Activated T-cell treated with anti-CD3 and anti-CD28 coated beads, Interleukin-2, amount 50 U/mL, for 24 hours (primary cell): ENCODE data around the gene INHA.

Experiments
- DNase-seq: peaks from one replicate; pipeline ENCODE4 v3.0.0-alpha.2; 2020
- H3K27ac Mint-ChIP-seq: 2 replicates; pipeline ENCODE4 v1.8.0; 2020; ENCODE audit warnings: mild to moderate bottlenecking, mixed read lengths
- H3K27me3 Mint-ChIP-seq: 2 replicates; pipeline ENCODE4 v1.8.0; 2020; ENCODE audit warnings: mixed read lengths
- H3K36me3 Mint-ChIP-seq: 2 replicates; pipeline ENCODE4 v1.8.0; 2020; ENCODE audit warnings: low read depth, mixed read lengths
- H3K4me1 Mint-ChIP-seq: 2 replicates; pipeline ENCODE4 v1.8.0; 2020; ENCODE audit warnings: low read depth, mixed read lengths
- H3K4me3 Mint-ChIP-seq: 2 replicates; pipeline ENCODE4 v1.8.0; 2020; ENCODE audit warnings: mild to moderate bottlenecking, moderate library complexity, mixed read lengths
- H3K9me3 Mint-ChIP-seq: 2 replicates; pipeline ENCODE4 v1.8.0; 2020; ENCODE audit warnings: mixed read lengths

Gene INHA

DNA sequence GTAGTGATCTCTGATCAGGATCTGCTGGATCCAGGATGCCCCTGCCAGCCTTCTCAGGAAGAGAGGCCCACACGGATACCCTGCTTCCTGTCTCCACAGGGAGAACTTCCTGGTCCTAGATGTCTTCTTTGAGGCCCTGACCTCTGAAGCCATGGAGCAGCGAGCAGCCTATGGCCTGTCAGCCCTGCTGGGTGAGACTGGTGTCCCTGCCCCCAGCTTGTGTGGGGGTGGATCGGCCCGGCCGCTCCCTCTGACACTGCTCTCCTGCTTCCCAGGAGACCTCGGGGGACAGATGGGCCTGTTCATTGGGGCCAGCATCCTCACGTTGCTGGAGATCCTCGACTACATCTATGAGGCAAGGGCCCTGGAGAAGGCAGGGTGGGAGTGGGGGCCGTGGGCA is 35.1 kb upstream of the INHA start:
- Mint-ChIP-seq H3K4me3 (no peak overlapping the region), H3K27me3 (peaks cover 14% of the 10 kb centered on the region), H3K4me1 (peaks cover 10% of the 10 kb centered on the region), H3K36me3 (peaks cover 32% of the 10 kb centered on the region), H3K27ac (no peak overlapping the region), H3K9me3 (no peaks in the 10 kb centered on the region)
- no peak for DNase-seq

DNA sequence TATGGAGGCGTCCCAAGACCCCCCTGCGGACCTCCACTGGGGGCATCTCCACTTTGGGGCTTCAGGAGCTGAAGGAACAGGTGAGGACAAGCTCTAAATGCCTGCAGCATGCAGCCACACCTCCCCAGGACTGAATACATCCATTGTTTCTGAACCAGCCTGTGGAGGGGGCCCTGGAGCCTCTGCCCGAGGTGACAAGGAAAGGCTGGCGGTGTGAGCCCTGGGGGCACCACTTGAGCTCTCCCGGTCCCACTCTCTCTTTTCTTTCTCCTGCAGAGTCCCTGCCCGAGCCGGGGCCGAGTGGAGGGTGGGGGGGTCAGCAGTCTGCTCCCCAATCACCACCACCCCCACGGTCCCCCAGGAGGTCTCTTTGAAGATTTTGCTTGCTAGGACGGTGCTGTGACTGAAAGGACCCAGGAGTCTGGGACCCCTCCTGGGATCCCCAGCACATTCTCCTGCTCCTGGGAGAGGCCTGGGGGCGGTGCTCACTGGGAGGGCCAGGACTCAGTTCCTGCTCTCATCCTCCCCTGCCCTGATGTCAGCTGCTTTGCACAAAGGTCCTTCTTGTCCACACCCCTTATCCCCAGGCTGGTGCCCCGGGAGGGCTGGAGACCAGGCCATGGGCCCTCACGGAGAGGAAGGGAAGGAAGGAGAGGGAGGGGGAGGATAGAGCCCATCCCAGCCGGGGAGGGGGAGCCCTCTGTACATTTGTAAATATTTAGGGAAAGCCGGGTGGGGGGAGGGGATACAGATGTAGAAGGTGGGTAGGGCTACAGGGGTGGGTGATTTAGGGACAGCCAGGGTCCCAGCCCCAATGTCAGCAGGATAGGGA is 34.2 kb upstream of the INHA start:
- peaks cover 35% of the 10 kb centered on the region for H3K36me3 Mint-ChIP-seq
- H3K4me3 Mint-ChIP-seq, result no peak overlapping the region
- DNase-seq, result no peak
- no peak overlapping the region for H3K27ac Mint-ChIP-seq
- H3K27me3 Mint-ChIP-seq, result peaks cover 7% of the 10 kb centered on the region
- no peaks in the 10 kb centered on the region for H3K9me3 Mint-ChIP-seq
- peaks cover 19% of the 10 kb centered on the region for H3K4me1 Mint-ChIP-seq

DNA sequence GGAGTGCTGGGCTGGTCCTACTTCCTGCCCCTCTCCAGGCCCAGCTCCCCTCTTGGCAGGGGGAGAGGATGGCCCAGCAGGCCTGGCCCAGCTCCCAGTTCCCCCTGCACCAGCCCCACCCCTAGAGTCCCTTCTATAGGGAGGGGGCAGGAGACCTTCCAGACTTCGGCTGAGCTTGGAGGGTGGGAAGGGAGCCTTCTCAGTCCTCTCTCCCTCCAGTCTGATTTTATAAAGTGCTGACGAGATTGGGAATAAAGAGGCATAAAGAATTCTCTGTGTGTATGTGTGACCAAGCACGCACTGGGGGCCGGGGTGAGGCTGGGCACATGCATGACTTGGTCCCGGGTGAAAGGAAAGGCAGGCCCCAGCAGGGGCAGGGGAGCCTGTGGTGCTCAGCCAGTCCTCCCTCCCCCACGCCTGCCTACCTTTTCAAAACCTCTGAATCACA is 33.6 kb upstream of the INHA start:
- DNase-seq, result no peak
- no peak overlapping the region for H3K4me3 Mint-ChIP-seq
- no peaks in the 10 kb centered on the region for H3K9me3 Mint-ChIP-seq
- H3K27me3 Mint-ChIP-seq, result peaks cover 4% of the 10 kb centered on the region
- H3K27ac Mint-ChIP-seq, result no peak overlapping the region
- peaks cover 35% of the 10 kb centered on the region for H3K36me3 Mint-ChIP-seq
- H3K4me1 Mint-ChIP-seq, result peaks cover 19% of the 10 kb centered on the region

DNA sequence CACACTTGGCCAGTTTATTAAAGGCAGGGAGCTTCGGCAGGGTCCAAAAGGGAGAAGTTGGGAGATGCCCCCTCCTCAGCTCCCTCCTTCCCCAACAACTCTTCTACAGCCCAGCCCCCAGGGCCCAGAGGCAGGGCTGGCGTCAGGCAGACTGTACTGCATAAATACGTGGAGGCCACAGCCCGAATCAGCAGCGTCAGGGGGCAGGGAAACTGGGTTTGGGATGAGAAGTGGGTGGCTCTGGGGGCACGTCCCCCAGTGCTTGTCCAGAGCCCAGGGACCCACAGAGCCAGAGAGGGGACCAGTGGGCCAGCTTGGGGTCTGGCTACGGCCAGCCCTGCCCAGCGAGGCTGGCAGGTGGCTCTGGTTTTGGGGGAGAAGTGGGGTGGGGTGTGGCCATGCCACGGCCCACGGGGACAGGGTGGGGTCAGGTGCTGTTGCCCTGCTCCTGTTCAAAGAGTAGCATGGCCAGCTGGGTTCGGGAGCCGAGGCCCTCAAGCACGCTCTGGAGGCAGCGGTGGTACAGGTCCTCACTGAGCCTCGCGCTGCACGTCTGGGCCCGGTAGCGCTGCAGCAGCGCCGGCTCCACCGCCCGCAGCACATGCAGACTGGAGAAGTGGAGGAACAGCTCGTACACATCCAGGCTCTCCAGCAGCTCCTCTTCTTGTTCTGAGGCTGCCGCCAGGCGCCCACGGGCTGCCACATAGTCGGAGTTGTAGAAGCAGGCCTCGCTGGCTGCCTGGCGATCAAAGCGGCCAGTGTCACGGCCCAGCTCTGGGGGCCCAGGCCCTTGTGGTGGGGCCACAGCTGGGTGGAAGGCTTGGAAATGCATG is 32.9 kb upstream of the INHA start:
- DNase-seq, result no peak
- no peaks in the 10 kb centered on the region for H3K9me3 Mint-ChIP-seq
- H3K4me3 Mint-ChIP-seq, result no peak overlapping the region
- H3K4me1 Mint-ChIP-seq, result peaks cover 21% of the 10 kb centered on the region
- peaks cover 35% of the 10 kb centered on the region for H3K36me3 Mint-ChIP-seq
- H3K27ac Mint-ChIP-seq, result no peak overlapping the region
- peaks cover 4% of the 10 kb centered on the region for H3K27me3 Mint-ChIP-seq

DNA sequence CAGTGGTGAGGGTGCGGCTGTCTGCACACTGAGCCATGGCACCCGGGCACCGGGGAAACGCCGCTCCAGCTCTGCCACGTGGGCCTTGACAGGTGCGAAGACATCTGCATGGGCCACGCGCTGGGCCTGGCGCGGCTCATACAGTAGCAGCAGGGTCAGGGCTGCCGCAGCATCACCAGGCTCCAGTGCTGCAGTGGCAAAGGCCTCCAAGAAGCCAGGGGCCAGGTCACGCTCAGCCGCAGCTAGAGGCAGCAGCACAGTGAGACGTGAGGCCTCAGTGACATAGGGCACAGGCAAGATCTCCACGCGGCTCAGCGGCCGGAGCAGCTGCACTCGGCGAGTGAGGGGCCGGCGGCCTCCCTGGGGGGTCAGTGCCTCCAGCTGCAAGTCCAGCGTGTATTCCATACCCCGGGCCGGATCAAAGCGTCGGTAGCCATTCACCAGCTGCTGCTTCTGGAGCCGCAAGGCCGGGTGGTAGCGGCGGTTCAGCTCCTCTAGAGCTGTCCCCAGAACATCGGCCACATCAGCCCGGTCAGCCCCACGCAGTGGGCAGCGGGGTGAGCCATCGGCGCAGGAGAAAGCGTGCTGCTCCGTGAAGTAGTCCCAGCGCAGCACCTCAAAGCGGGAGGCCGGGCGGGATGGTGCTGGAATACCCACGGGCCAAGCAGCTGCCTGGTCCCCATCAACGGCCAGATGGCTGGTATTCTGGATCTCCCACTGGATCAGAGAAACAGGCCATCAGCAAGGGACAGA is 32.0 kb upstream of the INHA start:
- Mint-ChIP-seq H3K4me3 (no peak overlapping the region), H3K27me3 (peaks cover 12% of the 10 kb centered on the region), H3K36me3 (peaks cover 35% of the 10 kb centered on the region), H3K9me3 (no peaks in the 10 kb centered on the region), H3K27ac (no peak overlapping the region), H3K4me1 (peaks cover 30% of the 10 kb centered on the region)
- DNase-seq, result no peak

DNA sequence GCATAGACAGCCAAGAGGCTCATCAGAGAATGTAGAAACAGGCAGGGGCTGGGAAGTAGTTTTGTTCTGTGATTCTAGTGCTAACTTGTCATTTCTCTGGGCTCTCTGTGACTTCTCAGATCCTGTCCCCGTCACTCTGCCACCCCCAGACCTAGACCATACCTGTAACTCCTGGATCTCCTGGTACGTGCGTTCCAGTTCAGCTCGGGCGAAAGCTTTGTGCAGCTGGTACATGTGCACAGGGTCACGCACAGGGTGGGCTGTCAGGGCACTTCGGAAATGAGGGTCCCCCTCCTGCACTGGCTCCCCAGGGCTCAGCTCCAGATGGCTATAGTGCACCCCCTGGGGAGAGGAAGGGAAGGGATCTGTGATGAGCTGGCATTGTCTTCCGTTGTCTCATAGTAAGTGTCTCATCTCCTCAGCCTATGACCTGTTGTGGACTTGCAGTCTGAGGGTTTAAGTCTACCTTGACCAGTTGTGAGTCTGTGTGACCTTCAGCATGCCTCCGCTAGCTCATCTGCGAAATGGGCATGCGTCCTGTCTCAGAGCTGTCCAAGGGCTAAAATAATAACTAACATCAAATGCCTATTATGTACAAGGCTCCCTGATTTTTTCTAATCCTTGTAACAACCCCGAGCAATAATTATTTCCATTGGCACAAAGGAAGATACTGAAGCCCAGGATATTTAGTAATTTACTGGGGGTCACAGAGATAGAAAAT is 31.2 kb upstream of the INHA start:
- no peak for DNase-seq
- Mint-ChIP-seq H3K4me3 (no peak overlapping the region), H3K4me1 (peaks cover 30% of the 10 kb centered on the region), H3K27ac (no peak overlapping the region), H3K36me3 (peaks cover 35% of the 10 kb centered on the region), H3K9me3 (no peaks in the 10 kb centered on the region), H3K27me3 (peaks cover 10% of the 10 kb centered on the region)

DNA sequence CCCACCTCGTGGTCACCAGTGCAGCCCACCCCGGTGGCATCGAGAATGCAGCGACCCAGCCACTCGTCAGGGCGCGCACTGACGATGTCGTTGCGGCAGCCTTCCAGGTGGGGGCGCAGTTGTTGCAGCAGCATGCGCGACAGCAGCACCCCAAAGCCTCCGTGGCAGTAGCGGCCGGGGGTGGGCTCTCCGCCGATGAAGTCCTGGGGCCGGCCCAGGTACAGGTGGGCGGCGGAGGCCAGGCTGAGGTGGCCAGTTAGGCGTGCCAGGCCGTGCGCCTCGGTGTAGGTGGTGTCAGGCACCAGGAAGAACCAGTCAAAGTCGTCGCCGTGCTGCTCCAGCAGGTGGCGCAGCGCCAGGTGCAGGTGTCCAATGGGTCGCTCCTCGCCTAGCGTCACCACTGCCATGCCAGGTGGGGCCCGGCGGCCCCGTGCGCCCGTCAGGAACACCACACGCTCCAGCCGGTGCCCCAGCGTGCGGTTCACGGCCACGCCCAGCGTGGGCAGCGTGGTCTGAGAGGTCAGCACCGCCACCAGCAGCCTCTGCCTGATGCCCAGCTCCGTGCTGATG is 30.4 kb upstream of the INHA start:
- no peaks in the 10 kb centered on the region for H3K9me3 Mint-ChIP-seq
- H3K36me3 Mint-ChIP-seq, result peaks cover 35% of the 10 kb centered on the region
- peaks cover 10% of the 10 kb centered on the region for H3K27me3 Mint-ChIP-seq
- DNase-seq, result peak; percentile 94
- peak overlapping the region; percentile 90 for H3K4me3 Mint-ChIP-seq
- peaks cover 30% of the 10 kb centered on the region for H3K4me1 Mint-ChIP-seq
- peak overlapping the region; percentile 18 for H3K27ac Mint-ChIP-seq

DNA sequence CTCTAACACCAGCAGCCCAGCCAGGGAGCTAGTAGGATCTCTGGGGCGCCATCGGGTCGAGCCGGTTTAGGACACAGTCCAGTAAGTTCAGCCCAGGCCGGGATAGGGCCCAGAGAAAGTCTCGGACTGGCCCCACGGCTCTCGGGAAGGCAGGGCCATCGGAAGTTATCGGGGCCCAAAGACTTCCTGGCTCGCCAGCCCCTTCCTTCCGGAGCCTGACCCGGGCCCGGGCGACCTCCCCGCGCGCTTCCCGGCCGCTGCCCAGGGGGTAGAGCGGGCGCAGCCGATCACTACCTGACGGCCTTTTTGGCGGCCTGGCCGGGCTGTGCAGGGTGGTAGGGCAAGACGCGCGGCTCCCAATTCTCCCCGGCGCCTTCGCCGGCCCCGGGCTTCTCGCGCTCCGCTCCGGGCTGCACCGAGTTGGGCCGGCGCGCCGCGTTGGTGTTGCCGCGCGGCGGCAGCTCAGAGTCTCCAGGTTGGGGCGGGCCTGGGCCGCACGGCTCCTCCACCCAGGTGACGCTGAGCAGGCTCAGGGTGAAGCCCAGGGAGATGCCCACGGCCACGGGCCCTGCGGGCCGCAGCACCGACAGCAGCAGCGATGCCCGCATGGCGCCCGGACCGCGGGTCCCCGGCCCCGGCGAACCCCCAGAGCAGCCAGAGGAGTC is 29.0 kb upstream of the INHA start:
- Mint-ChIP-seq H3K4me1 (peaks cover 30% of the 10 kb centered on the region), H3K27ac (peak overlapping the region; percentile 84), H3K4me3 (peak overlapping the region; percentile 90), H3K27me3 (peaks cover 15% of the 10 kb centered on the region), H3K36me3 (peaks cover 35% of the 10 kb centered on the region), H3K9me3 (no peaks in the 10 kb centered on the region)
- DNase-seq, result no peak

DNA sequence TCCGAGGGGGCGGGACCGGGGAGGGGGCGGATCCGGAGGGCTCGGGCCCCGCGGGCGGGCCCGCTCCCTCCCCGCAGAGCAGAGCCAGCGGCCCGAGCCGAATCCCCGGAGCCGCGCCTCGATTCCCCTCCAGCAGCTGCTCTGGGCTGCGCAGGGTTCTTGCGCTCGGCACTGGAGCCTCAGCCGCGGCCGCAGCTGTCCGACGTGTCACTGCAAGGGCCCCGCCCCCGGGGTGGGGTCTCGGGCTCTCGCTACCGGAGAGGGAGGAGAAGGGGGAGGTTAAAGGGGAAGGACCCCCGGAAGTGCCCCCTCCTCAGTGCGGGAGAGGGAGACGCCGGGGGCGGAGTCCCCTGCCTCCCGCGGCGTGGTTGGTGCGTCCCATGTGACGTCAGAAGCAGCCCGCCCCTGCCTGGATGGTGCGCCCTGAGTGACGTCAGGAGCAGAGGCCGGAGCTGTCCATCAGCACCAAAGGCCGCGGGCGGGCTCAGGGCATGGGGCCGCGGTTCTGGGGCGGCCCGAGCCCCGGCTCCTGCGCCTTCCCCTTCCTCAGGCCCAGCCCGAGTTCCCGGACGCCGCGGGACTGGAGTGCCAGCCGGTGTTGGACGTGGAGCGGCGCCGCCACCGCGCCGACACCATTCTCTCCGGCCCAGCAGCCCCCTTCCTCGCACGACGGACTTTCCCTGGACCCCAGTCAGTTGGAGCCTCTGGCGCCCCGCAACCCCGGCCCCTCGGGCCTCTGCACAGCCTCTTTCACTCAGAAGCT is 28.3 kb upstream of the INHA start, which contains the start of the genes CHPF and TMEM198:
Gene CHPF (minus strand): TSS at position 214 of the 763 bp plus-strand sequence. CDS start 271 bp downstream, outside the sequence.
Gene TMEM198 (plus strand): TSS at position 433 of the 763 bp plus-strand sequence. CDS start 700 bp downstream, outside the sequence.
- Mint-ChIP-seq H3K9me3 (no peaks in the 10 kb centered on the region), H3K27me3 (peaks cover 21% of the 10 kb centered on the region), H3K27ac (peak within 1 kb of the TSS; percentile 84), H3K4me1 (peaks cover 30% of the 10 kb centered on the region), H3K36me3 (peaks cover 31% of the 10 kb centered on the region), H3K4me3 (peak within 1 kb of the TSS; percentile 90)
- DNase-seq, result peak; percentile 96

DNA sequence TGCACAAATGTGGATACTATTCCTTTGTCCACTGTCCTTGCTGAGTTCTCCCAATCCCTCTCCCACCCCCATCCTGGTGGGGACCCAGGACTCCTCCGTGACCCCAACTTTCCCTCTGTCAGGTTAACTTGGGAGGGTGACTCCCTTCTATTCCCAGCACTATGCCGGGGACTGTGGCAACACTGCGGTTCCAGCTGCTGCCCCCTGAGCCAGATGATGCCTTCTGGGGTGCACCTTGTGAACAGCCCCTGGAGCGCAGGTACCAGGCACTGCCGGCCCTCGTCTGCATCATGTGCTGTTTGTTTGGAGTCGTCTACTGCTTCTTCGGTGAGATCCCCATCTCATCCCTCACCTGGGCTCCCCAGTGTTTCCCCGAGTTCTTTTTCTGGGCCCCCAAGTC is 27.5 kb upstream of the INHA start:
- H3K27me3 Mint-ChIP-seq, result peaks cover 25% of the 10 kb centered on the region
- H3K9me3 Mint-ChIP-seq, result no peaks in the 10 kb centered on the region
- H3K4me3 Mint-ChIP-seq, result peak overlapping the region; percentile 90
- peaks cover 23% of the 10 kb centered on the region for H3K36me3 Mint-ChIP-seq
- peaks cover 30% of the 10 kb centered on the region for H3K4me1 Mint-ChIP-seq
- no peak for DNase-seq
- no peak overlapping the region for H3K27ac Mint-ChIP-seq

DNA sequence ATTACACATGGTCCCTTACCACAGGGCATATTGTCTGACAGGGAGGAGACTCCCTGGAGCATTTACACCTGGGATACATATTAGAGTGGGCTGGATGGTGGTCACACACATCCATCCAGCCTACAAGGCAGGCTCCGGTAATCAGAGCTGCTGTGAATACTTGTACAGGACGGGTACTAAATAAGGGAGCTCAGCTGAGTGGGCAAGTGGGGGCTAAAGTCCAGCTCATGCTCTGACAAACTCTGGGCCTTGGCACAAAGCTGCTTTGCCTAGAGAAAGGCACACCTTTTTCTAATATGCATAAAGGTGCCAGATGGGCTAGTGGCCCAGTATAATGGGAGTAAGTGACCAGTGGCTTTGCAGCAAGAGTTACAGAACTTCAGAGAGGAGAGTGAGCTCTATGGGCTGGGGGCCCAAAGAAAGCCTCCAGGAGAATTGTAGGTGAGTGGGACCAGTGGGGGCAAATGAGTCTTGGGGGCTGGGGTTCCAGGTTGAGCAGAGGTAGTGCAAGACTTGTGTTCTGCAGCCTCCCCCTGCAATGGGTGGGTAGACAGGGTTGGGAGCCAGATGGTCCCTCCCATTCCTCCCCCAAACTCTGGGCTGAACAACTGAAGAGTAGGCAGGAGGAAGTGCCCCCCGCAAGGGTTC is 26.7 kb upstream of the INHA start:
- peaks cover 26% of the 10 kb centered on the region for H3K27me3 Mint-ChIP-seq
- H3K9me3 Mint-ChIP-seq, result no peaks in the 10 kb centered on the region
- DNase-seq, result no peak
- H3K4me1 Mint-ChIP-seq, result peaks cover 30% of the 10 kb centered on the region
- H3K36me3 Mint-ChIP-seq, result peaks cover 15% of the 10 kb centered on the region
- H3K27ac Mint-ChIP-seq, result no peak overlapping the region
- no peak overlapping the region for H3K4me3 Mint-ChIP-seq

DNA sequence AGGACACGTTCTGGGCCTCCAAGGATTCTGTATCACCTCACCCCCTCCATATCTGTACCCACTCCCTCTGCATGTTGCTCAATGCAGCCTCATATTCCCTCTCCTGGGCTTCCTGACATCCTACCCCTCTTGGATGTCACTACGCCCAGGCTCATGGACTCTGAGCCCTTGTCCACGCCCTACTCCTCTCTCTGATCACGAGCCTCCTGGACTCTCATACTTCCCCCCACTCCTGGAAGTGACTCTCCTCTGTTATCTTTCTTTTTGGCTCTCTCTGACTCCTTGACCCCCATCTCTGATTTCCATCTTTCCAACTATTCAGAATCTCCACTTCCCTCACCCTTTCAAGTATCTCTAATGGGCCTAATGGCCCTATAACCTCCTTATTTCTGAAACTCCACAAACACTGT is 26.2 kb upstream of the INHA start:
- Mint-ChIP-seq H3K4me1 (peaks cover 30% of the 10 kb centered on the region), H3K27me3 (peaks cover 31% of the 10 kb centered on the region), H3K36me3 (peaks cover 10% of the 10 kb centered on the region), H3K27ac (no peak overlapping the region), H3K4me3 (no peak overlapping the region), H3K9me3 (no peaks in the 10 kb centered on the region)
- no peak for DNase-seq
